ENCODE measurements around the gene AIMP1. TPM values are rescaled to one million over a fixed set of nuclear protein-coding genes. Genes with fewer than 3 reads are reported as not detected.

AIMP1 gene
- total RNA-seq, 1 experiment from 2014 or later, result 60.4 TPM

DNA sequence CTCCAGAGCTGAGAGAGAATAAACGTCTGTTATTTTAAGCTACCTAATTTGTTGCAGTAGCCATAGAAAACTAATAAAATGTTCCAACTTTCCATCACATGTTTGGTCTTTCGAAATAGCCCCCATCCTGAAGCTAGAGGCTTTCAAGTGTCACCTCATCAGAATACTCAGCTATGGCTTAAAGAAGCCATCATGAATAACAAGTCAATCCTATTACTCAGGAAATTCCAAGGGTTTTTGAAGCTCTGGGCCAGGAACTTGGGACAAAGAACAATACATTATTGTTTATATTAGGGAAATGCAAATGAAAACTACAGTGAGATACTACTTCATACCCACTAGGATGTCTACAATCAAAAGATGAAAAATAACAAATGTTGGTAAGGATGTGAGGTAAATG lies 42.5 kb upstream of the AIMP1 start:
- TF ChIP-seq, protein P1, sequence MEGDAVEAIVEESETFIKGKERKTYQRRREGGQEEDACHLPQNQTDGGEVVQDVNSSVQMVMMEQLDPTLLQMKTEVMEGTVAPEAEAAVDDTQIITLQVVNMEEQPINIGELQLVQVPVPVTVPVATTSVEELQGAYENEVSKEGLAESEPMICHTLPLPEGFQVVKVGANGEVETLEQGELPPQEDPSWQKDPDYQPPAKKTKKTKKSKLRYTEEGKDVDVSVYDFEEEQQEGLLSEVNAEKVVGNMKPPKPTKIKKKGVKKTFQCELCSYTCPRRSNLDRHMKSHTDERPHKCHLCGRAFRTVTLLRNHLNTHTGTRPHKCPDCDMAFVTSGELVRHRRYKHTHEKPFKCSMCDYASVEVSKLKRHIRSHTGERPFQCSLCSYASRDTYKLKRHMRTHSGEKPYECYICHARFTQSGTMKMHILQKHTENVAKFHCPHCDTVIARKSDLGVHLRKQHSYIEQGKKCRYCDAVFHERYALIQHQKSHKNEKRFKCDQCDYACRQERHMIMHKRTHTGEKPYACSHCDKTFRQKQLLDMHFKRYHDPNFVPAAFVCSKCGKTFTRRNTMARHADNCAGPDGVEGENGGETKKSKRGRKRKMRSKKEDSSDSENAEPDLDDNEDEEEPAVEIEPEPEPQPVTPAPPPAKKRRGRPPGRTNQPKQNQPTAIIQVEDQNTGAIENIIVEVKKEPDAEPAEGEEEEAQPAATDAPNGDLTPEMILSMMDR (IDR thresholded peaks at IDR 0.05; ENCODE audit: unreplicated experiment), result no peak
- no peak overlapping the region for H3K4me3 Mint-ChIP-seq (ENCODE audit: low read depth, unreplicated experiment)
- BruUV-seq (replicated peaks), result no TSS peak
- no peak for DNase-seq
- intact Hi-C loops (cut with micrococcal nuclease; ENCODE audit: unreplicated experiment), result no loop called here
- no peaks in the 10 kb centered on the region for H3K4me1 Mint-ChIP-seq (ENCODE audit: low read depth, unreplicated experiment)
- H3K27me3 Mint-ChIP-seq (ENCODE audit: unreplicated experiment), result no peaks in the 10 kb centered on the region
- no peaks in the 10 kb centered on the region for H3K9me3 Mint-ChIP-seq (ENCODE audit: low read depth, unreplicated experiment)
- H3K27ac Mint-ChIP-seq (ENCODE audit: unreplicated experiment), result no peak overlapping the region
- CTCF ChIA-PET, result no interaction called here
- no peaks in the 10 kb centered on the region for H3K36me3 Mint-ChIP-seq (ENCODE audit: insufficient read depth, unreplicated experiment)

DNA sequence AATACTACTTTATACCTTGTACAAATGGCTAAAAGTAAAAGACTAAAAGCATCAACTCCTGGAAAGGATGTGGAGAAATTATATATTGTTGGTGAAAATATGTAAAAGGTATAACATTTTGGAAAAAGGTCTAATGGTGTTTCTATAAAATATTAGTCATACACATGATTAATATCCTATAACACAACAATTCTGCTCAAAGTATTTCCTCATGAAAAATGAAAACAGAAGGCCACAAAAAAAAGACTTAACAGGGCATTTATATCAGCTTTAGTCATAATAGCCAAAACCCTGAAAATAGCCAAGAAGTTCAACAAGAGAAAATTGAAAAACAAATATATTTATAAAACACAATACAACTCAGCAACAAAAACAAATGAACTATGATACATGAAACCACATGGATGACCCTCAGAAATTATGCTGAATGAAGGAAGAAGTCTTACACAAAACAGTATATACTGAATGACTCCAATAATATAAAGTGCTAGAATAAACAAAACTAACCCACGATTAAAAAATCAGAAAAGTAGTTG lies 39.1 kb upstream of the AIMP1 start:
- no TSS peak for BruUV-seq (replicated peaks)
- no peak overlapping the region for H3K4me3 Mint-ChIP-seq (ENCODE audit: low read depth, unreplicated experiment)
- H3K27ac Mint-ChIP-seq (ENCODE audit: unreplicated experiment), result no peak overlapping the region
- TF ChIP-seq, protein P1 (IDR thresholded peaks at IDR 0.05; ENCODE audit: unreplicated experiment), result no peak
- no peaks in the 10 kb centered on the region for H3K9me3 Mint-ChIP-seq (ENCODE audit: low read depth, unreplicated experiment)
- intact Hi-C loops (cut with micrococcal nuclease; ENCODE audit: unreplicated experiment), result no loop called here
- no peaks in the 10 kb centered on the region for H3K36me3 Mint-ChIP-seq (ENCODE audit: insufficient read depth, unreplicated experiment)
- DNase-seq, result no peak
- H3K27me3 Mint-ChIP-seq (ENCODE audit: unreplicated experiment), result no peaks in the 10 kb centered on the region
- no peaks in the 10 kb centered on the region for H3K4me1 Mint-ChIP-seq (ENCODE audit: low read depth, unreplicated experiment)
- CTCF ChIA-PET, result no interaction called here

DNA sequence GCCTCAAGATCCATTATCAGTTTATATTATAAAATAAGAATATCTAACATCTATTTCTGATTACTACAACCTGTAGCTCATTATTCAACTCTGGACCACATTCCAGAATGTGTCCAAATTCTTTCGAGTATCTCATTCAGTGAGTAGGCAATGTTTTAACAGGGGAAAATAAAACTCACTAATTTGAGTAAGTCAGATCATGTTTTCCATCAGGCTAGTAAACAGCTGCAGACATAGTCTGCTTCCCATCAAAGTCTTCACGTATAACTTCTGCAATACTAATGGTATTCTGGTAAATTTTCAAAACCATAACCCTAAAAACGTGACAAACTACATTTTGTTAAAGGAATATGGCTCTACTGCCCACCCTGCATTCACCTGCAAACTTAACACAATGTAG lies 32.1 kb upstream of the AIMP1 start:
- CTCF ChIA-PET, result no interaction called here
- Mint-ChIP-seq H3K27me3 (ENCODE audit: unreplicated experiment) (no peaks in the 10 kb centered on the region), H3K4me1 (ENCODE audit: low read depth, unreplicated experiment) (no peaks in the 10 kb centered on the region), H3K4me3 (ENCODE audit: low read depth, unreplicated experiment) (no peak overlapping the region), H3K9me3 (ENCODE audit: low read depth, unreplicated experiment) (no peaks in the 10 kb centered on the region), H3K36me3 (ENCODE audit: insufficient read depth, unreplicated experiment) (no peaks in the 10 kb centered on the region), H3K27ac (ENCODE audit: unreplicated experiment) (no peak overlapping the region)
- intact Hi-C loops (cut with micrococcal nuclease; ENCODE audit: unreplicated experiment), result no loop called here
- DNase-seq, result no peak
- BruUV-seq (replicated peaks), result no TSS peak
- TF ChIP-seq, protein P1 (IDR thresholded peaks at IDR 0.05; ENCODE audit: unreplicated experiment), result no peak

DNA sequence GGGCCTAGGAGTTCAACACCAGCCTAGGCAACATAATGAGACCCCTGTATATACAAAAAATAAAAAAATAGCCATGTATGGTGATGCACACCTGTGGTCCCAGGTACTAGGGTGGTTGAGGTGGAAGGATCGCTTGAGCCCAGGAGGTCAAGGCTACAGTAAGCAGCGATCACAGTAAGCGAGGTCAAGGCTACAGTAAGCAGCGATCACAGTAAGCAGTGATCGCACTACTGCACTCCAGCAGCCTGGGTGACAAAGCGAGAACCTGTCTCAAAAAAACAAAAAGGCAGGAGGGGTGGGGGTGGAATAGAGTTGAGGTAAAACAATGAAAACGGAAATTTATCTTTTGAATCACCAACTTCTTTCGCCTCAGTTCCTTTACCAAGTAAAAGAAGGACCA lies 29.7 kb upstream of the AIMP1 start:
- CTCF ChIA-PET, result interaction anchor here (1.7 kb wide), 1 partner anchor 20 kb away, joined by 6 read pairs; no protein-coding TSS in a partner anchor
- Mint-ChIP-seq H3K4me3 (ENCODE audit: low read depth, unreplicated experiment) (no peak overlapping the region), H3K27me3 (ENCODE audit: unreplicated experiment) (no peaks in the 10 kb centered on the region), H3K36me3 (ENCODE audit: insufficient read depth, unreplicated experiment) (no peaks in the 10 kb centered on the region), H3K27ac (ENCODE audit: unreplicated experiment) (no peak overlapping the region), H3K4me1 (ENCODE audit: low read depth, unreplicated experiment) (no peaks in the 10 kb centered on the region), H3K9me3 (ENCODE audit: low read depth, unreplicated experiment) (no peaks in the 10 kb centered on the region)
- no peak for DNase-seq
- intact Hi-C loops (cut with micrococcal nuclease; ENCODE audit: unreplicated experiment), result no loop called here
- BruUV-seq (replicated peaks), result no TSS peak
- TF ChIP-seq, protein P1 (IDR thresholded peaks at IDR 0.05; ENCODE audit: unreplicated experiment), result no peak

Measured in Calu3 (cell line).